HepG2 (cell line): ENCODE measurements around the gene ABCB8. TPM values are rescaled to one million over a fixed set of nuclear protein-coding genes. Genes with fewer than 3 reads are reported as not detected.

Experiments
- DPF2 ChIP-seq: sonication (generic); formaldehyde crosslinking; IDR thresholded peaks from 2 replicates; pipeline ENCODE4 v1.4.0; 2020; ENCODE audit warnings: mild to moderate bottlenecking, low read depth, missing genetic modification reagents, borderline replicate concordance
- ESRRA ChIP-seq: sonication (generic); formaldehyde crosslinking; IDR thresholded peaks from 2 replicates; pipeline ENCODE4 v1.5.1; 2020; ENCODE audit warnings: mild to moderate bottlenecking, low read depth, missing genetic modification reagents
- FOXO1 ChIP-seq: sonication (generic); formaldehyde crosslinking; IDR thresholded peaks from 2 replicates; pipeline ENCODE4 v1.4.0; 2020; ENCODE audit warnings: missing genetic modification reagents
- GATAD2A ChIP-seq: IDR thresholded peaks from 2 replicates; pipeline ENCODE4 v1.6.1; 2016
- KDM1A ChIP-seq: IDR thresholded peaks from 2 replicates; pipeline ENCODE4 v1.6.1; 2016; ENCODE audit warnings: missing compliant biosample characterization
- MIXL1 ChIP-seq: IDR thresholded peaks from 2 replicates; pipeline ENCODE4 v1.6.1; 2016
- NCOR1 ChIP-seq: fragments of 200-600 bp; sonication (generic); IDR thresholded peaks from 2 replicates; pipeline ENCODE4 v1.7.0; 2017; ENCODE audit warnings: antibody characterized with exemption, low read length, borderline replicate concordance
- PAF1 ChIP-seq: IDR thresholded peaks from 2 replicates; pipeline ENCODE4 v1.6.1; 2016; ENCODE audit warnings: missing genetic modification reagents, missing compliant biosample characterization
- PHF21A ChIP-seq: sonication (generic); formaldehyde crosslinking; IDR thresholded peaks from 2 replicates; pipeline ENCODE4 v1.5.0; 2020; ENCODE audit warnings: mild to moderate bottlenecking, missing genetic modification reagents
- POLR2AphosphoS5 ChIP-seq: IDR thresholded peaks from 2 replicates; pipeline ENCODE4 v1.6.1; 2012; ENCODE audit warnings: low read depth, low read length
- PRDM15 ChIP-seq: sonication (generic); formaldehyde crosslinking; IDR thresholded peaks from 2 replicates; pipeline ENCODE4 v1.4.0; 2020; ENCODE audit warnings: missing genetic modification reagents
- RXRA ChIP-seq: sonication (generic); formaldehyde crosslinking; IDR thresholded peaks from 2 replicates; pipeline ENCODE4 v1.5.1; 2020; ENCODE audit warnings: missing genetic modification reagents
- TBX2 ChIP-seq: sonication (generic); formaldehyde crosslinking; IDR thresholded peaks from 2 replicates; pipeline ENCODE4 v1.5.0; 2020; ENCODE audit warnings: missing genetic modification reagents, mild to moderate bottlenecking, borderline replicate concordance
- USF2 ChIP-seq, 2 experiments: sonication (generic) in 1 of 2; formaldehyde crosslinking in 1 of 2; IDR thresholded peaks; 2 replicates each; pipeline versions ENCODE4 v1.5.1 to v1.6.1; 2011 to 2020; ENCODE audit warnings: borderline replicate concordance in 1 of 2, low read depth in 1 of 2, low read length in 1 of 2, mild to moderate bottlenecking in 1 of 2, missing genetic modification reagents in 1 of 2, moderate library complexity in 1 of 2
- ZNF121 ChIP-seq: sonication (generic); formaldehyde crosslinking; IDR thresholded peaks from 2 replicates; pipeline ENCODE4 v1.5.0; 2020; ENCODE audit warnings: mild to moderate bottlenecking, missing genetic modification reagents
- ZNF124 ChIP-seq: sonication (generic); formaldehyde crosslinking; IDR thresholded peaks from 2 replicates; pipeline ENCODE4 v1.4.0; 2020; ENCODE audit warnings: missing genetic modification reagents
- ZNF264 ChIP-seq: sonication (generic); formaldehyde crosslinking; IDR thresholded peaks from 2 replicates; pipeline ENCODE4 v1.4.0; 2020; ENCODE audit warnings: missing genetic modification reagents
- ZNF543 ChIP-seq: sonication (generic); formaldehyde crosslinking; IDR thresholded peaks from 2 replicates; pipeline ENCODE4 v1.4.0; 2020; ENCODE audit warnings: mild to moderate bottlenecking, missing genetic modification reagents
- ZNF7 ChIP-seq: IDR thresholded peaks from 2 replicates; pipeline ENCODE4 v1.6.1; 2016; ENCODE audit warnings: missing biosample characterization, missing genetic modification reagents
- ZNF747 ChIP-seq: sonication (generic); formaldehyde crosslinking; IDR thresholded peaks from 2 replicates; pipeline ENCODE4 v1.8.1; 2023; ENCODE audit warnings: missing genetic modification reagents, mild to moderate bottlenecking, borderline replicate concordance
- polyA plus RNA-seq, 8 experiments: library from polyadenylated mRNA; depleted of rRNA in 3 of 8; stranded (reverse) in 7 of 8; unstranded in 1 of 8; fragments of >200 nt; fragmentation: Illumina TruSeq in 4 of 8; extraction: Trizol in 4 of 8; gene quantifications; 2 replicates each; pipeline versions ENCODE4 v1.2.1 to v1.2.3, GENCODE V29; 2011 to 2016; ENCODE audit warnings: low read depth in 4 of 8, missing spikeins in 1 of 8, mixed read lengths in 1 of 8; ENCODE audit not compliant: insufficient read depth in 1 of 8
- total RNA-seq, 5 experiments: library from RNA; depleted of rRNA; stranded (reverse); fragments of >200 nt; fragmentation: Illumina TruSeq; extraction: Trizol; gene quantifications; 2 replicates each; pipeline ENCODE4 v1.2.3, GENCODE V29; 2016; ENCODE audit warnings: low read depth in 1 of 5
- TF ChIP-seq, protein P1 (sequence below): sonication (generic); formaldehyde crosslinking; IDR thresholded peaks from 2 replicates; pipeline ENCODE4 v1.4.0; 2020; ENCODE audit warnings: missing genetic modification reagents, borderline replicate concordance
- TF ChIP-seq, protein P2 (sequence below): sonication (generic); formaldehyde crosslinking; IDR thresholded peaks from 2 replicates; pipeline ENCODE4 v1.4.0; 2020; ENCODE audit warnings: missing genetic modification reagents

Gene ABCB8
- total and polyA plus RNA-seq, 2 of the 13 experiments (the other 11 are each of a cell fraction or from before 2014, with no cell fraction given) = 6.6 to 16.7 TPM

DNA sequence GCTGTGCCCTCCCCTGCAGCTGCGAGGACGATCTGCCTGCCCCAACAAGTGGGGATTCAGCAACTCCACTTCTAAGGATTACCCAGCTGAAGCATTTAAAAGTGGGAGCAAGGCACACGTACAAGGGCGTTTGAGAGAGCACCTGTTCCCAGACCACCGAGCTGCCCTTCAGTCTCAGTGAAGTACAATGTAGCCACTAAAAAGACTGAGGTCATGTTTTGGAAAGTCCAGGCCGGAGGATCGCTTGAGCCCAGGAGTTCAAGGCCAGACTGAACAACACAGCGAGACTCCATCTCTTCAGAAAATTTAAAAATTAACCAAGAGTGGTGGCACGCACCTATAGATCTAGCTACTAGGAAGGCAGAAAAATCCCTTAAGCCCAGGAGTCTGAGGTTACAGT lies 22.7 kb upstream of the ABCB8 start (continued):
- TF ChIP-seq PRDM15 (CRISPR knock-in tag) (peak; percentile 98), NCOR1 (0 out of 2 replicates have a peak, but pooled peaks have one; percentile 18), KDM1A (peak; percentile 74; the same call in 1 of the 2 replicates), ZNF543 (CRISPR knock-in tag) (0 out of 2 replicates have a peak, but pooled peaks have one; percentile 27), MIXL1 (CRISPR knock-in tag) (0 out of 2 replicates have a peak, but pooled peaks have one; percentile 36), PHF21A (CRISPR knock-in tag) (peak; percentile 63; the same call in 1 of the 2 replicates), GATAD2A (CRISPR knock-in tag) (peak; percentile 62), POLR2AphosphoS5 (no peak), ZNF7 (CRISPR knock-in tag) (peak; percentile 88), TBX2 (CRISPR knock-in tag) (no peak), ZNF264 (CRISPR knock-in tag) (no peak), DPF2 (CRISPR knock-in tag) (peak; percentile 42; the same call in 1 of the 2 replicates), USF2 (IDR thresholded peaks at IDR 0.05; ENCODE audit: low read depth, low read length) (no peak), USF2 (CRISPR knock-in tag; IDR thresholded peaks at IDR 0.05; ENCODE audit: borderline replicate concordance) (no peak), ZNF124 (CRISPR knock-in tag) (no peak), RXRA (CRISPR knock-in tag) (peak; percentile 45; the same call in 1 of the 2 replicates), ZNF747 (CRISPR knock-in tag) (0 out of 2 replicates have a peak, but pooled peaks have one; percentile 26), ESRRA (0 out of 2 replicates have a peak, but pooled peaks have one; percentile 58), ZNF121 (CRISPR knock-in tag) (peak; percentile 98), PAF1 (CRISPR knock-in tag) (no peak), FOXO1 (0 out of 2 replicates have a peak, but pooled peaks have one; percentile 14)
- TF ChIP-seq, protein P1, sequence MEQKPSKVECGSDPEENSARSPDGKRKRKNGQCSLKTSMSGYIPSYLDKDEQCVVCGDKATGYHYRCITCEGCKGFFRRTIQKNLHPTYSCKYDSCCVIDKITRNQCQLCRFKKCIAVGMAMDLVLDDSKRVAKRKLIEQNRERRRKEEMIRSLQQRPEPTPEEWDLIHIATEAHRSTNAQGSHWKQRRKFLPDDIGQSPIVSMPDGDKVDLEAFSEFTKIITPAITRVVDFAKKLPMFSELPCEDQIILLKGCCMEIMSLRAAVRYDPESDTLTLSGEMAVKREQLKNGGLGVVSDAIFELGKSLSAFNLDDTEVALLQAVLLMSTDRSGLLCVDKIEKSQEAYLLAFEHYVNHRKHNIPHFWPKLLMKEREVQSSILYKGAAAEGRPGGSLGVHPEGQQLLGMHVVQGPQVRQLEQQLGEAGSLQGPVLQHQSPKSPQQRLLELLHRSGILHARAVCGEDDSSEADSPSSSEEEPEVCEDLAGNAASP = 0 out of 2 replicates have a peak, but pooled peaks have one; percentile 18
- TF ChIP-seq, protein P2, sequence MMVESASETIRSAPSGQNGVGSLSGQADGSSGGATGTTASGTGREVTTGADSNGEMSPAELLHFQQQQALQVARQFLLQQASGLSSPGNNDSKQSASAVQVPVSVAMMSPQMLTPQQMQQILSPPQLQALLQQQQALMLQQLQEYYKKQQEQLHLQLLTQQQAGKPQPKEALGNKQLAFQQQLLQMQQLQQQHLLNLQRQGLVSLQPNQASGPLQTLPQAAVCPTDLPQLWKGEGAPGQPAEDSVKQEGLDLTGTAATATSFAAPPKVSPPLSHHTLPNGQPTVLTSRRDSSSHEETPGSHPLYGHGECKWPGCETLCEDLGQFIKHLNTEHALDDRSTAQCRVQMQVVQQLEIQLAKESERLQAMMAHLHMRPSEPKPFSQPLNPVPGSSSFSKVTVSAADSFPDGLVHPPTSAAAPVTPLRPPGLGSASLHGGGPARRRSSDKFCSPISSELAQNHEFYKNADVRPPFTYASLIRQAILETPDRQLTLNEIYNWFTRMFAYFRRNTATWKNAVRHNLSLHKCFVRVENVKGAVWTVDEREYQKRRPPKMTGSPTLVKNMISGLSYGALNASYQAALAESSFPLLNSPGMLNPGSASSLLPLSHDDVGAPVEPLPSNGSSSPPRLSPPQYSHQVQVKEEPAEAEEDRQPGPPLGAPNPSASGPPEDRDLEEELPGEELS = 0 out of 2 replicates have a peak, but pooled peaks have one; percentile 29
